Ovary (tissue), 9 donors: ENCODE data around the gene SORCS2. TPM values are rescaled to one million over a fixed set of nuclear protein-coding genes. Genes with fewer than 3 reads are reported as not detected.

Source experiments
- DNase-seq, 5 donors: peaks; one replicate each; pipeline ENCODE4 v3.0.0-alpha.2; 2019 to 2020
- H3K27ac ChIP-seq, 2 donors: fragments of 200-600 bp; one replicate each; pipeline versions ENCODE4 v1.5.1 to v1.8.0; 2019 to 2022
- H3K27me3 ChIP-seq: fragments of 200-600 bp; one replicate; pipeline ENCODE4 v1.8.0; 2022
- H3K36me3 ChIP-seq: fragments of 200-600 bp; sonication (generic); one replicate; pipeline ENCODE4 v1.5.1; 2019
- H3K4me1 ChIP-seq: one replicate; pipeline ENCODE4 v1.8.1; 2013; ENCODE audit warnings: mild to moderate bottlenecking, moderate library complexity; ENCODE audit not compliant: insufficient read depth
- H3K4me3 ChIP-seq: fragments of 200-600 bp; sonication (generic); one replicate; pipeline ENCODE4 v1.5.1; 2017
- H3K9me3 ChIP-seq, 2 donors: fragments of 200-600 bp in 1 of 2; sonication (generic) in 1 of 2; one replicate each; pipeline versions ENCODE4 v1.5.1 to v1.8.1; 2013 to 2019; ENCODE audit warnings: mild to moderate bottlenecking in 1 of 2, moderate library complexity in 1 of 2
- CTCF ChIP-seq, 3 donors: fragments of 450-650 bp in 2 of 3; fragments of 200-600 bp in 1 of 3; IDR thresholded peaks; one replicate each; pipeline versions ENCODE4 v1.5.1 to v1.8.0; 2016 to 2022; ENCODE audit warnings: antibody characterized with exemption in 3 of 3, mild to moderate bottlenecking in 1 of 3
- EP300 ChIP-seq: sonication (generic); formaldehyde crosslinking; IDR thresholded peaks from one replicate; pipeline ENCODE4 v1.6.1; 2017; ENCODE audit warnings: antibody characterized with exemption
- POLR2A ChIP-seq: fragments of 450-650 bp; IDR thresholded peaks from one replicate; pipeline ENCODE4 v1.6.1; 2017; ENCODE audit warnings: antibody characterized with exemption, mild to moderate bottlenecking, moderate library complexity
- WGBS, 3 donors: extraction: QIAGEN DNeasy Blood & Tissue Kit in 1 of 3; methylation state at CpG; one replicate each; pipeline versions ENCODE4 v1.1.5 to v1.1.7; 2013 to 2017; 5-methylcytosine and 5-hydroxymethylcytosine counted together
- intact Hi-C, 4 donors: fragments of 100-400 bp; cut with DNase I; formaldehyde crosslinking; loops; one replicate each; pipeline versions ENCODE4 v1.11.0 to v1.15.1; 2022 to 2023
- polyA plus RNA-seq, 2 donors: library from polyadenylated mRNA; stranded (reverse); fragments of 200-250 nt in 1 of 2; fragments of 350-450 nt in 1 of 2; fragmentation: Illumina TruSeq in 1 of 2; extraction: RNeasy Lipid Tissue Mini Kit (QIAGEN cat#74804) in 1 of 2; gene quantifications; one replicate each; pipeline ENCODE4 v1.2.3, GENCODE V29; 2013 to 2014
- total RNA-seq, 7 donors: library from RNA; depleted of rRNA in 2 of 7; stranded (reverse); fragments of >200 nt in 2 of 7; fragmentation: NEBNext Ultra II Directional in 3 of 7; extraction: Animal tissue kit (Norgen Biotek cat#: 25700) in 3 of 7; gene quantifications; one replicate each; pipeline versions ENCODE4 v1.1.0 to v1.2.4, GENCODE V29; 2016 to 2023
- donor health status: DM: no; HTN: no; CAD: no; lungs with moderate emphysema.
- donor health status: DM: no; HTN: no; CAD: no.
- donor health status: Bipolar disorder and iron deficiency.
- donor health status: DM: yes; HTN: yes; CAD: no.
- donor health status: DM: no; HTN: no; CAD: no.
- donor health status: DM: yes; HTN: yes; CAD: no.

SORCS2 gene
- total and polyA plus RNA-seq, 9 donors = 0.60 to 23.9 (median 7.1) TPM

- no peaks in the 10 kb centered on the region for H3K36me3 ChIP-seq
- no peak for DNase-seq
- intact Hi-C loops = loop anchor here in 2 of 4 donors (1.0 to 5.0 kb wide), 2 partner anchors 42 kb away; no protein-coding TSS in a partner anchor
- peaks cover 2% of the 10 kb centered on the region for H3K4me1 ChIP-seq
- 82 to 86% (median 83%) methylated on average over 16 of the region's 16 CpGs for WGBS, 3 donors
- H3K27ac ChIP-seq = no peak overlapping the region
- no peak overlapping the region for H3K4me3 ChIP-seq
- TF ChIP-seq POLR2A (no peak), EP300 (no peak), CTCF (IDR thresholded peaks at IDR 0.05) (no peak)
- no peaks in the 10 kb centered on the region for H3K9me3 ChIP-seq
- H3K27me3 ChIP-seq = no peaks in the 10 kb centered on the region
Measured at GRCh38 chr4:7760706-7761105, 568.4 kb downstream of the SORCS2 start.

- DNase-seq = no peak
- WGBS, 3 donors = 82 to 88% (median 83%) methylated on average over 11 of the region's 11 CpGs
- TF ChIP-seq CTCF (IDR thresholded peaks at IDR 0.05) (no peak), POLR2A (no peak), EP300 (no peak)
- no peaks in the 10 kb centered on the region for H3K36me3 ChIP-seq
- H3K27me3 ChIP-seq = no peaks in the 10 kb centered on the region
- peaks cover 2% of the 10 kb centered on the region for H3K4me1 ChIP-seq
- no peak overlapping the region for H3K27ac ChIP-seq
- intact Hi-C loops = loop anchor here in 2 of 4 donors (1.0 to 5.0 kb wide), 2 partner anchors 41 kb away; no protein-coding TSS in a partner anchor
- H3K9me3 ChIP-seq = no peaks in the 10 kb centered on the region
- no peak overlapping the region for H3K4me3 ChIP-seq
Measured at GRCh38 chr4:7761312-7761711, 569.0 kb downstream of the SORCS2 start.

DNA sequence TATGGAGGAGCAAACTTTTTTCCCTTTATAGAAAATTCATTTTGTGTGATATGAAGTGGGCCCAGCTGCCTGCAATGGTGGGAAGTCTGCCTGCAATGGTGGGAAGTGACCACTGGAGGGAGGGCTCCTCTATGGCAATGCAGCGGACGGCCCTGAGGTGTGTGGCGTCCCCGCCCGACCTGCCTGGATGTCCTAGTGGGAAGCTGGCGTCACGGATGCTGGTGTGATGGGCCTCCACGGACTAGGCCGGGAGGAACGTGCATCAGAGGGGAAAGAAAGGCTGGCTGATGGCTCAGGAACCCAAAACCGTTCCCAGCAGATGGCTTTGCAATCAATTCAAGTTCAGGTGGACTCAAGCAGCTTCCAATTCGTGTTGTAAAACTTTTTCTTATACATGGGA is 569.4 kb downstream of the SORCS2 start:
- no peaks in the 10 kb centered on the region for H3K36me3 ChIP-seq
- no peak overlapping the region for H3K4me3 ChIP-seq
- intact Hi-C loops = loop anchor here in 2 of 4 donors (1.0 to 5.0 kb wide), 2 partner anchors 41 kb away; no protein-coding TSS in a partner anchor
- 19 to 40% (median 23%) methylated on average over 12 of the region's 12 CpGs for WGBS, 3 donors
- no peak overlapping the region for H3K27ac ChIP-seq
- no peaks in the 10 kb centered on the region for H3K27me3 ChIP-seq
- peaks cover 2% of the 10 kb centered on the region for H3K4me1 ChIP-seq
- TF ChIP-seq EP300 (no peak), CTCF (IDR thresholded peaks at IDR 0.05) (peak; percentile 74 to 88 (median 78)), POLR2A (no peak)
- peak; percentile 63 to 83 (median 76) for DNase-seq
- no peaks in the 10 kb centered on the region for H3K9me3 ChIP-seq

DNA sequence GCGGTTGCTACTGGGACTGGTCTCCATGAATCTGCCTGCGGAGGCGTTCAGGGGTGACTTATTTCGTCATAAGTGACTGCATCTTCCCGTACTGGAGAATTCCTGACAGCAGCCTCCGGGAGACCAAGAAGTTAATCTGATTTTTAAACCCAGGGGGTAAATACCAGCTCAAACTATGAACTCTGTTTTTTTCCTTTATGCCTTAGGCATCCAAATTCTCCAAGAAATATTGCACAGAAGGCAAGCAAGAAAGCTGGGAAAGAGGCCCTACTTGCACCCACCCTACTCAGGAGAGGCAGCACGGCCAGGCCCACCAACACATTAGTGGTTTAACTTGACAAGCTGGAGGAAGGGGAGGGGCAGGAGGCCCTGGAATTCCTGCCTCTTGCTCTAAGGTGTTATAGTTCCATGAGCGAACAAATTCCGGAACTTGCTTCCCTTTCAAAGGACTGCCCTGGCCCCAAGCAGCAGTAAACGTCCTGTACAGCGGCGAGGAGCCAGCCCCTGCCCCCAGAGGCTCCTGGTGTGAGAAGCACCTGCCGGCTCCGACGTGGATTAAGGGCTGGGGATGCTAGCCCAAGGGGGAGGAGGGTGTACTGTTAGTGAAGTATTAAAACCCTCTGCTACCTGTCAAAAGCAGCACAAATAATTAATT is 570.2 kb downstream of the SORCS2 start:
- Histone ChIP-seq H3K4me1 (peaks cover 2% of the 10 kb centered on the region), H3K27me3 (no peaks in the 10 kb centered on the region), H3K27ac (no peak overlapping the region), H3K9me3 (no peaks in the 10 kb centered on the region), H3K4me3 (no peak overlapping the region), H3K36me3 (no peaks in the 10 kb centered on the region)
- 76 to 80% (median 80%) methylated on average over 15 of the region's 15 CpGs for WGBS, 3 donors
- DNase-seq = no peak
- intact Hi-C loops = loop anchor here in 1 of 4 donors (5.0 kb wide), 1 partner anchor 40 kb away; no protein-coding TSS in a partner anchor
- TF ChIP-seq CTCF (IDR thresholded peaks at IDR 0.05) = no peak
- no peak for TF ChIP-seq POLR2A
- TF ChIP-seq EP300 = no peak
